ENCODE results near the gene RBL1.
"Not testable (repeated sequence)": the region's sequence is repeated elsewhere in the genome, so short reads cannot be mapped to it uniquely, and the experiment has no call there.

The RBL1 gene

GRCh38 chr20:37095599-37096414 lies at the start of gene RBL1:
TSS of gene RBL1 (minus strand) at chr20:37095997. CDS start at chr20:37095928, 69 bp downstream.
- no peak for FAIRE-seq

GRCh38 chr20:37144856-37145404 lies 49.1 kb upstream of the RBL1 start:
- FAIRE-seq: no peak

- no peak for FAIRE-seq
These were observed 46.9 kb upstream of the RBL1 start for GRCh38 chr20:37142708-37143107.

DNA sequence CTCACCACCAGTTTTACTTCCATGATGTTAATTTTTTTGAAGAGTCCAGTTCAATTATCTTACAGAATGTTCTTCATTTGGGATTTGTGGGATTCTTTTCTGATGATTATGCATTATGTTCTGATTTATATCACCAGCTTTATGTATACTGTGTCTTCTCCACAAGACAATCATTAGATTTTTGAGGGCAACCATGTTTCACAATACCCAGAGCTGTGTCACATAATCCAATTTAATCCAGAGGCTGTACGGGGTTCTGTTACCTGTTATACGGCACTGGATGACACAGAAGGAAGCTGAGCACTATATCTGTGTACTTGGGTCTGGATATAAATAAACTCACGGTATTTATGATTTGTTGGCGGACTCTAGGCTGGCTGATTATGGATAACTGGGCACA lies 41.8 kb upstream of the RBL1 start:
- no peak for FAIRE-seq

- FAIRE-seq: no peak
These were observed 38.2 kb upstream of the RBL1 start for GRCh38 chr20:37133952-37134351.

- no peak for FAIRE-seq
These were observed 35.7 kb upstream of the RBL1 start for GRCh38 chr20:37131486-37131885.

- no peak for FAIRE-seq
These were observed 33.0 kb upstream of the RBL1 start for GRCh38 chr20:37128803-37129202.

- not testable (repeated sequence) for FAIRE-seq
These were observed 30.5 kb upstream of the RBL1 start for GRCh38 chr20:37126290-37126689.

GRCh38 chr20:37123441-37123840 lies 27.6 kb upstream of the RBL1 start:
- no peak for FAIRE-seq

GRCh38 chr20:37120497-37120896 lies 24.7 kb upstream of the RBL1 start:
- FAIRE-seq: no peak

DNA sequence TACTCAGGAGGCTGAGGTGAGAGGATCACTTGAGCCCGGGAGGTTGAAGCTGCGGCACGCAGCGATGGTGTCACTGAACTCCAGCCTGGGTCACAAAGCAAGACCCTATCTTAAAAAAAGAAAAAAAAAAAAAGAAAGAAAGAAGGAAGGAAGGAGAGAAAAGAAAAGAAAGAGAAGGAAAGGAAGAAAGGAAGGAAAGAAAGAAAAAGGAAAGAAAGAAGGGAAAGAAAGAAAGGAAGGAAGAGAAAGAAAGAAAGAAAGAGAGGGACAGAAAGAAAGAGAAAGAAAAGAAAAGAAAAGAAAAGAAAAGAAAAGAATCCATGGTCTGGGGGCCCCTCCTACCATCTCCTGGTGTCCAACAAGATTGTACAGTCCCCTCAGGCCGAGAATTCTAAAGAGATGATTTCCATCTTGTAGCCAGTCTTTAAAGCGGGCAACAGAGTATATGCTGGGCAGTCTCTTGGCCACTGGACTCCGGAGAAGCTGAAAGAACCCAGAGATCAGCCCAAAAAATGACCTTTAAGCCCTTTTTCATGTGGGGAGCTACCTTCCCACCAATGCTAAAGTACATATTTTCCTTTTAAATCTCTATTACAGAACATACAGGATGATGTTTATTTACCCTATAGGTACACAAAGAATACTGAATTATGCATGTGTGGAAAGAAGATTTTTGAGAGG lies 23.7 kb upstream of the RBL1 start:
- no peak for FAIRE-seq

DNA sequence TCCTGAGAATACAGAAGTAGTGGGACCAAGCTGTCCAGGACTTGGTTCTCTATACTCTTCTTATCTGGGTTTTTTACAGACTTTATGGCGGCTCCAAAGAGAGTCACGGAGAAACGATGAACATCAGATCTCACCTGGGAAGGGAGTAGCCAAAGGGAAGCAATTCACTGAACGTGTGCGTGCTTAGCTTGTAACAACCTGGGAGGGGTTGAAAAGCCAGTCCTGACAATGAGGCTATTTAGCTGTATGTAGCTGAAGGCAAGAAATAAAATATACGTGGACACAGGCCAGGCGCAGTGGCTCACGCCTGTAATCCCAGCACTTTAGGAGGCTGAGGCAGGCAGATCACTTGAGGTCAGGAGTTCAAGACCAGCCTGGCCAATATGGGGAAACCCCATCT lies 18.2 kb upstream of the RBL1 start:
- no peak for FAIRE-seq

DNA sequence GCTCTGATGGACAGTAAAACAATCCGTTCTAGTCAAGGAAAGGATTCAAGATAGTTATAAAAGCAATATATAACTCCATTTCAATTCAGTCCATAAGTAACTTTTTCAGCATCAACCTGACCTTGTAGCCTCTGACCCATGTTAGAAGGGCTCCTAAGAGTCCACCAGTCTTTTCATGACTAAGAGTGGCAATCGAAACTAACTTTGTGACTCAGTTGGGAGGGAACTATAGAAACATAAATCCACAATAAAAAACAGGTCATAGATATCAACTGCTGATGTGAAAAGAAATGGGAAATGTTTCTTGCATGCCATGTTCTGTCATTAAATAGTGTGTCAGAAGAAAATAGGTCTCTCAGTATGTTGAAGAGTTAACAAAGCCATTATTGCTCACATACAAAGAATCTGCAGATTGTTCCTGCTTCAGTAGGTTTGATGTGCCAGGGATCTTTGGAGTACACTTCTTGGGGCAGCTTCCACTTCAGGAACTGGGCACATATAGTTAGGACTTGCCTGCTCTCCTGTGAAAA lies 16.2 kb upstream of the RBL1 start:
- FAIRE-seq: no peak

DNA sequence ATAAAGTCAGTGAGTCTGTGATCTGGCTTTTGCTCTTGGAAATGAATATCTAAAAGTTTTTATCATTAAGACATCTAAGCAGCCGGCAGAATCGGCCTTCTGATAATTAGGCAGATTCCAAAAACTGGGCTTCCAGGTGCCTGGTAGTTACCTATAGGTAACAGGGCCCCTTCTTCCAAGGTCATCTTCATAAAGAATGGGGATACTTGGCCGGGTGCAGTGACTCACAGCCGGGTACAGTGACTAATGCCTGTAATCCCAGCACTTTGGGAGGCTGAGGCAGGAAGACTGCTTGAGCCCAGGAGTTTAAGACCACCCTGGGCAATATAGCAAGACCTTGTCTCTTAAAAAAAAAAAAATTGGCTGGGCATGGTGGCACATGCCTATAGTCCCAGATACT lies 12.9 kb upstream of the RBL1 start:
- no peak for FAIRE-seq

GRCh38 chr20:37102571-37102970 lies 6.8 kb upstream of the RBL1 start:
- no peak for FAIRE-seq

GRCh38 chr20:37096415-37097041 lies 731 bp upstream of the RBL1 start:
- no peak for FAIRE-seq

DNA sequence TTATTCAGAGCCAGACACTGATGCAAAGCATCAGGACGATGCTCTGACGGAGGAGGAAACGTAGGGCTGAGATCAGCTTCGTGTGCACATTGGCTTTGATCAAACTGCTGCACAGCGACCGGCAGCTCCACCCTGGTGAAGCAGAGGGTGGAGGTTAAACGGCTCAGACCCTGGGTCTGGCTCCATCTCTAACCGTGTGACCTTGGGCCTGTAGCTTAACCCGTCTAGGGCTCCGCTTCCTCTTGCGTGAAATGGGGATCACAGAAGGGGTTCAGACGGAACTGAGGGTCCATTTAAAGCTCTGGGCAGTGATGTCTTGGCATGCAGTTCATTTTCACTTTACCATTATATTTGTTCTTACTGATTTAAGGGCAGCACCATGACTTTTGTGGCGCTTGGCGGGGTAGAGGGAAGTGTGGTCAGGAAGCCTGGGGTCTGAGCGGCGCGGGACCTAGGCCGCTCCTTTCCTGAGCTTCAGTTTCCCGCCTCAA lies 644 bp downstream of the RBL1 start:
- no peak for FAIRE-seq

- no peak for FAIRE-seq
These were observed 5.4 kb downstream of the RBL1 start for GRCh38 chr20:37090407-37090806.

GRCh38 chr20:37081717-37082289 lies 14.0 kb downstream of the RBL1 start:
- FAIRE-seq: no peak

- no peak for FAIRE-seq
These were observed 18.8 kb downstream of the RBL1 start for GRCh38 chr20:37077009-37077408.

- no peak for FAIRE-seq
These were observed 19.7 kb downstream of the RBL1 start for GRCh38 chr20:37075932-37076685.
